Keratinocyte (primary cell): ENCODE results near the gene ZNF638. TPM values are rescaled to one million over a fixed set of nuclear protein-coding genes. Genes with fewer than 3 reads are reported as not detected.

Source experiments
- DNase-seq: peaks from one replicate; pipeline ENCODE4 v3.0.0-alpha.2; 2011; ENCODE audit warnings: low read depth, missing footprints, low spot score
- FAIRE-seq: peaks from 2 replicates; lab custom pipeline; 2011; peaks lifted over from hg19 to GRCh38; lab: Jason Lieb, UNC
- H2AFZ ChIP-seq: 2 replicates; pipeline ENCODE4 v1.6.0; 2012; ENCODE audit warnings: low read length, control low read depth, inconsistent platforms; ENCODE audit not compliant: control insufficient read depth
- H3K27ac ChIP-seq: 2 replicates; pipeline ENCODE4 v1.5.1; 2011; ENCODE audit warnings: low read length; ENCODE audit not compliant: control insufficient read depth, insufficient read depth
- H3K27me3 ChIP-seq: 3 replicates; pipeline ENCODE4 v1.6.0; 2011; ENCODE audit warnings: low read length; ENCODE audit not compliant: control insufficient read depth, insufficient read depth; ENCODE audit errors: extremely low read depth
- H3K36me3 ChIP-seq, 2 experiments: 2 replicates in 1 of 2; 3 replicates in 1 of 2; pipeline ENCODE4 v1.5.1; 2011; ENCODE audit warnings: low read length in 2 of 2, mild to moderate bottlenecking in 1 of 2; ENCODE audit not compliant: control insufficient read depth in 2 of 2, insufficient read depth in 2 of 2; ENCODE audit errors: extremely low read depth in 1 of 2
- H3K4me1 ChIP-seq: 3 replicates; pipeline ENCODE4 v1.5.1; 2011; ENCODE audit warnings: low read length; ENCODE audit not compliant: control insufficient read depth, insufficient read depth; ENCODE audit errors: extremely low read depth
- H3K4me2 ChIP-seq: 3 replicates; pipeline ENCODE4 v1.6.0; 2011; ENCODE audit warnings: low read depth, low read length; ENCODE audit not compliant: control insufficient read depth, insufficient read depth; ENCODE audit errors: extremely low read depth
- H3K4me3 ChIP-seq, 3 experiments: fragments of 200-600 bp in 1 of 3; sonication (generic) in 1 of 3; 2 replicates in 2 of 3; 3 replicates in 1 of 3; pipeline ENCODE4 v1.5.1; 2011 to 2016; ENCODE audit warnings: low read length in 3 of 3, mild to moderate bottlenecking in 3 of 3, control low read depth in 2 of 3, inconsistent platforms in 1 of 3, low read depth in 1 of 3, mixed read lengths in 1 of 3, mixed run types in 1 of 3, moderate library complexity in 1 of 3; ENCODE audit not compliant: control insufficient read depth in 2 of 3, insufficient read depth in 2 of 3; ENCODE audit errors: extremely low read depth in 1 of 3
- H3K79me2 ChIP-seq: 2 replicates; pipeline ENCODE4 v1.6.0; 2012; ENCODE audit warnings: low read length; ENCODE audit not compliant: control insufficient read depth, insufficient read depth
- H3K9ac ChIP-seq: 3 replicates; pipeline ENCODE4 v1.6.0; 2011; ENCODE audit warnings: low read length; ENCODE audit not compliant: control insufficient read depth, insufficient read depth; ENCODE audit errors: extremely low read depth
- H3K9me1 ChIP-seq: 3 replicates; pipeline ENCODE4 v1.6.0; 2011; ENCODE audit warnings: low read length; ENCODE audit not compliant: control insufficient read depth, insufficient read depth; ENCODE audit errors: extremely low read depth
- H3K9me3 ChIP-seq: 2 replicates; pipeline ENCODE4 v1.5.1; 2012; ENCODE audit warnings: low read depth, low read length; ENCODE audit not compliant: control insufficient read depth
- H4K20me1 ChIP-seq: 3 replicates; pipeline ENCODE4 v1.6.0; 2011; ENCODE audit warnings: low read length; ENCODE audit not compliant: control insufficient read depth, insufficient read depth; ENCODE audit errors: extremely low read depth
- CTCF ChIP-seq, 3 experiments: IDR thresholded peaks in 1 of 3; conservative IDR thresholded peaks in 1 of 3; optimal IDR thresholded peaks in 1 of 3; 2 replicates in 2 of 3; 3 replicates in 1 of 3; pipeline versions ENCODE3 to v1.5.1; 2011; ENCODE audit warnings: low read length in 3 of 3, mild to moderate bottlenecking in 3 of 3, moderate library complexity in 2 of 3, control low read depth in 1 of 3, inconsistent platforms in 1 of 3; ENCODE audit not compliant: insufficient read depth in 2 of 3; ENCODE audit errors: extremely low read depth in 1 of 3
- EZH2 ChIP-seq: IDR thresholded peaks from one replicate; pipeline ENCODE4 v1.6.1; 2012; ENCODE audit warnings: inconsistent platforms, mild to moderate bottlenecking, low read length, moderate library complexity
- dilution Hi-C: fragments of 300-500 bp; cut with MboI; formaldehyde crosslinking; loops from one replicate; pipeline ENCODE4 v1.7.0; 2020; ENCODE audit warnings: low sequenced_read_pairs; ENCODE audit not compliant: extremely low pct_ligation_motif_present
- polyA plus RNA-seq, 5 experiments: library from polyadenylated mRNA; depleted of rRNA in 3 of 5; stranded (reverse) in 3 of 5; stranded (forward) in 1 of 5; unstranded in 1 of 5; fragments of >200 nt; gene quantifications; 1 replicate in 1 of 5; 2 replicates in 3 of 5; 3 replicates in 1 of 5; pipeline versions ENCODE4 v1.2.1 to v1.2.3, GENCODE V29; 2011 to 2012; ENCODE audit warnings: missing spikeins in 2 of 5, low read depth in 1 of 5, low replicate concordance in 1 of 5

The ZNF638 gene
- polyA plus RNA-seq, 1 donor (not counting 4 experiments of a cell fraction or from before 2014, with no cell fraction given), result 66.5 TPM

GRCh38 chr2:71461304-71461671 is 129.7 kb downstream of the ZNF638 start:
- no peak for DNase-seq

GRCh38 chr2:71462056-71462605 is 130.5 kb downstream of the ZNF638 start:
- Histone ChIP-seq H3K9ac (no peak overlapping the region), H2AFZ (no peak overlapping the region), H3K4me2 (no peak overlapping the region), H3K36me3 (peaks cover 0 to 1% of the 10 kb centered on the region in 2 experiments), H3K27me3 (peaks cover 20% of the 10 kb centered on the region), H3K79me2 (no peaks in the 10 kb centered on the region), H4K20me1 (no peaks in the 10 kb centered on the region), H3K27ac (no peak overlapping the region), H3K4me1 (peaks cover 21% of the 10 kb centered on the region), H3K9me3 (peaks cover 2% of the 10 kb centered on the region), H3K4me3 (no peak overlapping the region), H3K9me1 (no peaks in the 10 kb centered on the region)
- DNase-seq (no peak), FAIRE-seq (no peak)
- dilution Hi-C loops, result no loop called here
- TF ChIP-seq CTCF (optimal IDR thresholded peaks at IDR 0.05 in 1 of 3, IDR thresholded peaks at IDR 0.05 in 1 of 3, conservative IDR thresholded peaks at IDR 0.05 in 1 of 3; ENCODE audit: extremely low read depth in 1 of 3, insufficient read depth in 2 of 3, low read length in 3 of 3), result no peak
- no peak for TF ChIP-seq EZH2

More at GRCh38 chr2:71461304-71461671, 129.7 kb downstream of the ZNF638 start:
- no peak overlapping the region for H3K4me3 ChIP-seq
- H3K27me3 ChIP-seq, result peaks cover 20% of the 10 kb centered on the region
- H3K27ac ChIP-seq, result no peak overlapping the region
- dilution Hi-C loops, result no loop called here
- no peaks in the 10 kb centered on the region for H4K20me1 ChIP-seq
- H3K4me1 ChIP-seq, result peaks cover 16% of the 10 kb centered on the region
- no peaks in the 10 kb centered on the region for H3K79me2 ChIP-seq
- no peak overlapping the region for H3K9ac ChIP-seq
- TF ChIP-seq CTCF (optimal IDR thresholded peaks at IDR 0.05 in 1 of 3, IDR thresholded peaks at IDR 0.05 in 1 of 3, conservative IDR thresholded peaks at IDR 0.05 in 1 of 3; ENCODE audit: extremely low read depth in 1 of 3, insufficient read depth in 2 of 3, low read length in 3 of 3), result no peak
- no peak for TF ChIP-seq EZH2
- no peak overlapping the region for H3K4me2 ChIP-seq
- H3K36me3 ChIP-seq, result peaks cover 0 to 1% of the 10 kb centered on the region in 2 experiments
- H3K9me1 ChIP-seq, result no peaks in the 10 kb centered on the region
- no peak for FAIRE-seq
- H2AFZ ChIP-seq, result no peak overlapping the region
- H3K9me3 ChIP-seq, result peaks cover 2% of the 10 kb centered on the region
